ENCODE measurements around the gene ATP5IF1.

The ATP5IF1 gene

DNA sequence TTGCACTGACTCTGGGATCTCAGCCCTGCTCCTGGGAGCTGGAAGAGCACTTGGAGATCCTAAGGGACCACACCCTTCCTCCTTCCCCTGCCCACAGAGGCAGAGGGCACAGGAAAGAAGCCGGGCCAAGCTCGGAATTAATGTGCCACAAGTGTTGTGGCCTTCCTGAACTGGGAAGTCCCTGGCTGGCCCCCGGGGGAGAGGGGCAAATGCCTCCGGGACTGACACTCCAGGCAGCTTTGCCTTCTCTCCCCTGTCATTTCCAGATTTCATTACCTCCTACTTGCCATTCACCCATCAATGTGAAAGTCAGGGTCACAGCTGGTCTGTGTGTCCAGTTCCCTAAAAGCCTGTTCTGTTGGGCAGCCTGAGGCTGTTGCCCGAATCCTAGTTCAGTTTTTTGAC lies 45.1 kb downstream of the ATP5IF1 start:
- no peak for DNase-seq (ENCODE audit: low spot score)
- TF ChIP-seq, protein P1, sequence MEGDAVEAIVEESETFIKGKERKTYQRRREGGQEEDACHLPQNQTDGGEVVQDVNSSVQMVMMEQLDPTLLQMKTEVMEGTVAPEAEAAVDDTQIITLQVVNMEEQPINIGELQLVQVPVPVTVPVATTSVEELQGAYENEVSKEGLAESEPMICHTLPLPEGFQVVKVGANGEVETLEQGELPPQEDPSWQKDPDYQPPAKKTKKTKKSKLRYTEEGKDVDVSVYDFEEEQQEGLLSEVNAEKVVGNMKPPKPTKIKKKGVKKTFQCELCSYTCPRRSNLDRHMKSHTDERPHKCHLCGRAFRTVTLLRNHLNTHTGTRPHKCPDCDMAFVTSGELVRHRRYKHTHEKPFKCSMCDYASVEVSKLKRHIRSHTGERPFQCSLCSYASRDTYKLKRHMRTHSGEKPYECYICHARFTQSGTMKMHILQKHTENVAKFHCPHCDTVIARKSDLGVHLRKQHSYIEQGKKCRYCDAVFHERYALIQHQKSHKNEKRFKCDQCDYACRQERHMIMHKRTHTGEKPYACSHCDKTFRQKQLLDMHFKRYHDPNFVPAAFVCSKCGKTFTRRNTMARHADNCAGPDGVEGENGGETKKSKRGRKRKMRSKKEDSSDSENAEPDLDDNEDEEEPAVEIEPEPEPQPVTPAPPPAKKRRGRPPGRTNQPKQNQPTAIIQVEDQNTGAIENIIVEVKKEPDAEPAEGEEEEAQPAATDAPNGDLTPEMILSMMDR (conservative IDR thresholded peaks at IDR 0.05; ENCODE audit: low read depth), result no peak
- H3K27ac ChIP-seq, result peak overlapping the region; percentile 52
- POLR2A ChIA-PET (ENCODE audit: low non-redundant PET), result no interaction called here
- CTCF ChIA-PET, result interaction anchor here (0.7 kb wide), 1 partner anchor 28 kb away, joined by 3 read pairs; no protein-coding TSS in a partner anchor

DNA sequence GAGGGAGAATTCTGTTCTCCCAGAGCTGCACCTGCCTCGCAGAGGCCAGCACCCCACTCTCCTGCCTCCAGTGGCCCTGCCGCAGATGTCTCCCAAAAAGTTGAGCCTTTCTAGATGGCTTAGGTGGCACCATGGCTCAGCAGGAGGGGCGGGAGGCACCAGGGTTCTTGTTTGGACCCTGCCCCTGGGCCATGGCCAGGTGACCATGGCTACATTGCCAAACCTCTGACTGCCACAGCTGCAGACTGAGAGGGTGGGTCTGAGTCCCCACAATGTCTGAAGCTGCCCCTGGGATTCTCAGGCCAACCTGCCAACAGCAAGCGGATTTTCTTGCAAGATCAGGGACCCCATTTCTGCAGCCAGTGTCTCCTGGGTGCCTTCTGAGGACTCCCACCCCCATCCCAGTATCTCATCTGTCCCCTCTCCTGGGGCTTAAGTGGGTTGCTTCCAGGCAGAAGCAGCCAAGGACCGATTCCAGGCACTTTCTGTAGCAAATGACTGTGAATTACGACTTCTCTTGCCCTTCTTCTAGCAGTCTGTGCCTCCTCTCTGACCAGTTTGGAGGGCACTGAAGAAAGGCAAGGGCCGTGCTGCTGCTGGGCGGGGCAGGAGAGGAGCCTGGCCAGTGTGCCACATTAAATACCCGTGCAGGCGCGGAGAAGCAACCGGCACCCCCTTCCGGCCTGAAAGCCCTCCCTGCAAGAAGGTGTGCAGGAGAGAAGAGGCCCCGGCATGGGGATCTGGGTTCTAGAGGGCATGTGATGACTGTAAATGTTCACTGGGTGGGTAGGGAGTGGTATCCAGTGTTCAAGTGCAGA lies 45.9 kb downstream of the ATP5IF1 start:
- ChIA-PET CTCF (no interaction called here), POLR2A (ENCODE audit: low non-redundant PET) (no interaction called here)
- no peak for DNase-seq (ENCODE audit: low spot score)
- H3K27ac ChIP-seq, result peak overlapping the region; percentile 51
- TF ChIP-seq, protein P1 (conservative IDR thresholded peaks at IDR 0.05; ENCODE audit: low read depth), result no peak

DNA sequence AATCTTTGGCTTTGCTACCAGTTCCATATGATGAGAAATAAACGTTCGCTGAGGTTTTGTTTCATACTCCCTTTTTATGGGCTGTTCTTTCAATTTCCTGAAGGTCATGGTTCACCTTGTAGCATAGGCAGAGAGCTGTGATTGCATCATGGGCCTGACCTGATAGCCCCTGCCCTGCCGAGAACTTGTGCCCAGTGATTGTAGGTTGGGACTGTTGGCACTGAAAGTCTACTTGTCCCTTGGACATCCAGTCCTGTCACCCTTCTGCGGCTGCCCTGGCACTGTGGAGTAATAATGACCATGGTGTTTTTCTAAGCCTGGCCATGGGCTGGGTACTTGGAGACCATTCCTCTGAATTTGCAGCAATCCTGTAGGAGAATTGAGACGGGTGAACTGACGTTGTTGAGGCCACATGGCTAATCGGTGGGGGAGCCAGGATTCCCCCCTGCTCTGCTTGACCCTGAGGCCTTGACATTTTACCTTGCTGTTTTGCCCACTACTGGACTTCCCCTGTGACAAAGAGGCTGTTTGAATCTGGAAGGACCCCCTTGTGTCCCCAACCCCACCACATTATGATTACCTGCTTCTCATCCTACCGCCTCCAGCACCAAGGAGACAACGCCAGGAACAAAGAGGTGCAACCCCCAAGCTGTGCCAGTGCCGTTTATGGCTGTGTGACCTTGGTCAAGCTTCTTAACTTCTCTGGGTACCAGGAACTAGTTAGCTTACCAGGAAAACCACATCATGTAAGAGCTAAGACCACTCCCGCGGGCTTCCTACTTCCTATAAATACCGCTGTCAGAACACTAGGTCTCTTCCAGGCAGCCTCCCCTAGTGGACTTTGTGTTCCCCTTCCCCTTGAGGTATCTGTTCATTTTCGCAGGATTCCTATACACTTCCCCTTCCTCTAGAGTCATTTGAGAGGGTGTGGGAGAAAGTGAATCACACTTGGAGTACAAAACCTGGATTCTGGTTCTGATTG lies 46.8 kb downstream of the ATP5IF1 start:
- ChIA-PET CTCF (no interaction called here), POLR2A (ENCODE audit: low non-redundant PET) (no interaction called here)
- no peak for DNase-seq (ENCODE audit: low spot score)
- peak overlapping the region; percentile 51 for H3K27ac ChIP-seq
- TF ChIP-seq, protein P1 (conservative IDR thresholded peaks at IDR 0.05; ENCODE audit: low read depth), result no peak

DNA sequence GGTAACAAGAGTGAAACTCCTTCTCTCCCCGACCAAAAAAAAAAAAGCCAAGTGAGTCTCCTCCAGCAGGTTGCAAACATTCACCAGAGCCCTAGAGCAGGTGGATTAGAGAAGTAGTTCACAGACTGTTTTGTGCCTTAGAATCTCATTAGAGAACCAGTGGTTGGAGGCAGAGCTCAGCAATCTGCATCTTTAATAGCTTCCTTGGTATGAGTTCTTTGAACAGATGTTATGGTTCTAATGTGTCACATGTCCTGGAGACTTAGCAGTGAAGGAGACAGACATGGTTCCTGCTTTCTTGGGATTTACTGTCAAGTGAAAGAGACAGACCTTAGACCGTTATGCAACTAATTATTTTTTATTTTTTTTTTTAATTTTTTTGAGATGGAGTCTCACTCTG lies 50.2 kb downstream of the ATP5IF1 start:
- POLR2A ChIA-PET (ENCODE audit: low non-redundant PET), result interaction anchor here (0.7 kb wide), 1 partner anchor 28 kb away, joined by 6 read pairs; no protein-coding TSS in a partner anchor
- no peak overlapping the region for H3K27ac ChIP-seq
- CTCF ChIA-PET, result no interaction called here
- TF ChIP-seq, protein P1 (conservative IDR thresholded peaks at IDR 0.05; ENCODE audit: low read depth), result no peak
- DNase-seq (ENCODE audit: low spot score), result no peak
